Duodenal mucosa (tissue), 2 donors: Measurements from ENCODE around the gene ETFB.
"Not testable (repeated sequence)": the region's sequence is repeated elsewhere in the genome, so short reads cannot be mapped to it uniquely, and the experiment has no call there.

Source experiments
- H3K27ac ChIP-seq: one replicate; pipeline ENCODE4 v1.7.0; 2013; ENCODE audit warnings: low read depth, low read length
- H3K27me3 ChIP-seq, 2 donors: one replicate each; pipeline ENCODE4 v1.7.0; 2013; ENCODE audit warnings: low read length in 2 of 2, control low read depth in 1 of 2; ENCODE audit not compliant: insufficient read depth in 2 of 2, control insufficient read depth in 1 of 2
- H3K36me3 ChIP-seq, 2 donors: one replicate each; pipeline ENCODE4 v1.7.0; 2013; ENCODE audit warnings: low read length in 2 of 2, control low read depth in 1 of 2; ENCODE audit not compliant: insufficient read depth in 2 of 2, control insufficient read depth in 1 of 2
- H3K4me1 ChIP-seq, 2 donors: one replicate each; pipeline ENCODE4 v1.7.0; 2013; ENCODE audit warnings: low read length in 2 of 2, control low read depth in 1 of 2; ENCODE audit not compliant: insufficient read depth in 2 of 2, control insufficient read depth in 1 of 2
- H3K4me3 ChIP-seq, 2 donors: one replicate each; pipeline ENCODE4 v1.7.0; 2013; ENCODE audit warnings: low read length in 2 of 2, low read depth in 1 of 2
- H3K9ac ChIP-seq, 2 donors: one replicate each; pipeline ENCODE4 v1.7.0; 2013; ENCODE audit warnings: low read length in 2 of 2, low read depth in 1 of 2
- H3K9me3 ChIP-seq, 2 donors: one replicate each; pipeline ENCODE4 v1.7.0; 2013; ENCODE audit warnings: low read length in 2 of 2, control low read depth in 1 of 2; ENCODE audit not compliant: control insufficient read depth in 1 of 2

The ETFB gene

GRCh38 chr19:51365965-51366388 lies at the start of gene ETFB:
Gene ETFB (minus strand): TSS chr19:51366388. CDS start chr19:51366326, 62 bp downstream.
- peak within 1 kb of the TSS; percentile 96 to 98 for H3K9ac ChIP-seq
- peaks cover 9 to 38% of the 10 kb centered on the region in 2 donors for H3K4me1 ChIP-seq
- H3K36me3 ChIP-seq: no peaks in the 10 kb centered on the region
- no peaks in the 10 kb centered on the region for H3K9me3 ChIP-seq
- H3K27ac ChIP-seq: peak within 1 kb of the TSS; percentile 90
- H3K4me3 ChIP-seq: peak within 1 kb of the TSS; percentile 90 to 96
- no peaks in the 10 kb centered on the region for H3K27me3 ChIP-seq

- H3K4me3 ChIP-seq: no peak overlapping the region
- H3K9ac ChIP-seq: no peak overlapping the region
- no peaks in the 10 kb centered on the region for H3K36me3 ChIP-seq
- H3K4me1 ChIP-seq: no peaks in the 10 kb centered on the region
- H3K9me3 ChIP-seq: no peaks in the 10 kb centered on the region
- H3K27me3 ChIP-seq: no peaks in the 10 kb centered on the region
- H3K27ac ChIP-seq: no peak overlapping the region
Observed at GRCh38 chr19:51415187-51415586, 49.0 kb upstream of the ETFB start.

- H3K9ac ChIP-seq: no peak overlapping the region
- H3K27ac ChIP-seq: no peak overlapping the region
- H3K27me3 ChIP-seq: no peaks in the 10 kb centered on the region
- no peaks in the 10 kb centered on the region for H3K36me3 ChIP-seq
- H3K4me1 ChIP-seq: no peaks in the 10 kb centered on the region
- H3K4me3 ChIP-seq: no peak overlapping the region
- no peaks in the 10 kb centered on the region for H3K9me3 ChIP-seq
Observed at GRCh38 chr19:51410950-51411748, 45.0 kb upstream of the ETFB start.

DNA sequence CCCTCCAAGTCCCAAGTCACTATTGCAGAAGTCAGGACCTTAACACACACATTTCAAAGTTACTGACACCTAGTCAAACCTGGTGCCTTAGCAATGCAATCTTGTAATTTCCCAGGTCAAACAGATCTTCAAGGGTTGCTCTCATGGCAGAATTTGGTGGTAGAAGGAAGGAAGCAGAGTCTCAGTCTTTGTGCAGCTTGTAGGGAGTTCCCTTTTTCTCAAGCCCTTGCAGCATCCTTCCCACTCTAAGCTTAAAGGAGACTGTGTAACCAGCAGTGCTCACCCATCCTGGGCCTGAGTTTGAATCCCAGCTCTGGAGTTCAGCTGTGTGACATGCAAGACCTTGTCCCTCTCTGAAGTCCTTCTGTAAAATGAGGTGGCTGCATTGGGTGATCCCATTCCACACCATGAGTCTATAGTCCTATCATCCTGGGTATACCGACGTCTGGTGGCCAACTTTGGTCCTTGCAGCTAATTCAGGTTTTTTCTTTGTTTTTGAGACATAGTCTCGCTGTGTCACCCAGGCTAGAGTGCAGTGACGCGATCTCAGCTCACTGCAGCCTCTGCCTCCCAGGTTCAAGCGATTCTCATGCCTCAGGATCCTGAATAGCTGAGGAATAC lies 41.4 kb upstream of the ETFB start:
- H3K9ac ChIP-seq: no peak overlapping the region
- peaks cover 0 to 1% of the 10 kb centered on the region in 2 donors for H3K9me3 ChIP-seq
- H3K27me3 ChIP-seq: no peaks in the 10 kb centered on the region
- H3K4me3 ChIP-seq: no peak overlapping the region
- H3K27ac ChIP-seq: no peak overlapping the region
- no peaks in the 10 kb centered on the region for H3K36me3 ChIP-seq
- no peaks in the 10 kb centered on the region for H3K4me1 ChIP-seq

DNA sequence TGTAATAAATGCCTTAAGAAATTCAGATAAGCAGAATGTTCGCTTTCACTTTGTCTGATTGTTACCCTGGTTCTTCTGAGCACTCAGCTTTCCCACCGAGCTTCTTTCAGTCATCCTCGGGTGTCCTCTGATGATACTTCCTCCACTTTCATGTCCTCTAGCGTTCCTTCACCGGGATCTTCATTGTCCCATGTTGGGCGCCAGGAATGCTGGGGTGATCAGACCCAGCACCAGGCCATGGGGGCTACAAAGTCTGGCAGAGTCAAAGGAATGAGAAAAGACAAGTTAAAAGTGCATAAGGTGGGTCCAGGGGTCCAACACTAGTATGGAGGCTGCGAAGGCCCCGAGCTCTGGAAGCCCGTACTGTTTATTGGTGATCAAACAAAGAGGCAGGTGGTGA lies 35.9 kb upstream of the ETFB start:
- Histone ChIP-seq H3K36me3 (no peaks in the 10 kb centered on the region), H3K27ac (no peak overlapping the region), H3K9ac (no peak overlapping the region), H3K4me3 (no peak overlapping the region), H3K9me3 (peaks cover 6 to 11% of the 10 kb centered on the region in 2 donors), H3K27me3 (no peaks in the 10 kb centered on the region), H3K4me1 (no peaks in the 10 kb centered on the region)

GRCh38 chr19:51399936-51400335 lies 33.7 kb upstream of the ETFB start:
- not testable (repeated sequence) for H3K27me3 ChIP-seq, H3K9ac ChIP-seq, H3K36me3 ChIP-seq, H3K27ac ChIP-seq, H3K4me3 ChIP-seq, H3K4me1 ChIP-seq
- H3K9me3 ChIP-seq: peaks cover 6 to 11% of the 10 kb centered on the region in 2 donors

DNA sequence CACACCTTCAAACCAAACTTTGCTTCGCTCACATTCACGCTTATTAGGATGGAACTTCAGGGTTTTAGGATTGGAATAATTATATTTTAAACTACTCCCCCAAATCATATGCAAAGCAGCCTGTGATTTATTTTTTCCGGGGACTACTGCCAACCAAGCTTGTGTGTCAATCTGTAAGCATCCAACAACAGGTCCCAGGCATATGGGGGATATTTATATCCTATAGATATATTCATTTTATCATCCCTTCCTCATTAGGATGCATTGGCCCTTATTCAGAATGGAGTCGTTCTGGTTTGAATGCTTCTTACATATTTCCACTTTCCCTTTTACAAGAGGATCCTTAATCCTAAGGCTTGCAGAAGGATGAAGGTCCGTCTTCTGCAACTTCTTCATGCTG lies 33.0 kb upstream of the ETFB start:
- Histone ChIP-seq H3K4me3 (no peak overlapping the region), H3K9me3 (peaks cover 6 to 11% of the 10 kb centered on the region in 2 donors), H3K36me3 (no peaks in the 10 kb centered on the region), H3K4me1 (peaks cover 6% of the 10 kb centered on the region in 2 donors), H3K27ac (no peak overlapping the region), H3K27me3 (no peaks in the 10 kb centered on the region), H3K9ac (no peak overlapping the region)

DNA sequence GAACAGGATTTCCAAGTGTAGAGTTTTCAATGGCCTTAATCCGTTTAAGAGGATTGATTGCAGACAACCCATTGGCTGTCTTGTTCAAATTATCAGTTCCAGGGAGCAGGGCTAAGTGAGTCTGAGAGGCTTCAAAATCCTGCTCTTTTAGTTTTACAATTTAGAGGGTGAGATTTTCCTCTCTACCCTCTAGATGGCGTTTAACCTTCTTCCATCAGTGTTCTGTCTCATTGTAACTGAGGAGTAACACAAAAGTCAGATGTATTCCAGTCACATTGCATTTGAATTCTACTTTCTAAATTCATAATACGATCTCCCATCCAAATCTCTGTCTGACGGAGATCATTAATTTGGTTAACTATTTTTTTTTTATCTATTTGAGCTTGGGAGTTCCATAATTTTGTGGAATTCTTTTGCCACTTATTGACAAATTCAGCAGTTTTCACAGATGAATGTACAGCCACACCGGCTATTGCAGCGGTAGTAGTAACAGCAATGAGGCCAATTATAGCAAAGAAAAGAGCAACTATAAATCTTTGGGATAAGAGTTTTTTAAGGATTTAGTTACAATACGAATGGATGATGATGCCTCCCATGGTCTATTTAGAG lies 32.0 kb upstream of the ETFB start:
- Histone ChIP-seq H3K27me3 (no peaks in the 10 kb centered on the region), H3K4me3 (no peak overlapping the region), H3K9me3 (peaks cover 6 to 11% of the 10 kb centered on the region in 2 donors), H3K36me3 (no peaks in the 10 kb centered on the region), H3K27ac (no peak overlapping the region), H3K9ac (no peak overlapping the region), H3K4me1 (peaks cover 10 to 11% of the 10 kb centered on the region in 2 donors)

GRCh38 chr19:51397453-51397852 lies 31.3 kb upstream of the ETFB start:
- H3K27me3 ChIP-seq, H3K9ac ChIP-seq, H3K4me3 ChIP-seq, H3K36me3 ChIP-seq, H3K27ac ChIP-seq, H3K9me3 ChIP-seq: not testable (repeated sequence)
- H3K4me1 ChIP-seq: peaks cover 10 to 11% of the 10 kb centered on the region in 2 donors

DNA sequence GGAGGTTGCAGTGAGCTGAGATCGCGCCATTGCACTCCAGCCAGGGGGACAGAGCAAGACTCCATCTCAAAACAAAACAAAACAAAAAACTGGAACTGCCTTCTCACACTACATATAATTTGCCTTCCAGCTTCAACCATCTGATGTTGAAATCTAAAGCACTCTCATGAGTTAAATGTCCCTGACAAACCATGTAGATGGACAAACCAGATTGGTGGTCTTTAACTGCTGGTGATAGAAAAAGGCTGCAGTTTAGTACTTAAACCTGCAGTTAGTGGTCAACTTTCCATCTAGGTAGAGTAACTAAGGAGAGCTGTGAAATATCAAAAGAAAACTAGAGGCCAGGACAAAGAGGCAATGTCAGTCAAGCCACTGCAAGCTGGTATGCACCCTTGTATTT lies 30.0 kb upstream of the ETFB start:
- no peak overlapping the region for H3K9ac ChIP-seq
- no peaks in the 10 kb centered on the region for H3K36me3 ChIP-seq
- no peaks in the 10 kb centered on the region for H3K27me3 ChIP-seq
- no peak overlapping the region for H3K27ac ChIP-seq
- H3K4me3 ChIP-seq: no peak overlapping the region
- no peaks in the 10 kb centered on the region for H3K9me3 ChIP-seq
- H3K4me1 ChIP-seq: peaks cover 11 to 13% of the 10 kb centered on the region in 2 donors
